Measurements from ENCODE around the gene INHBB. TPM values are rescaled to one million over a fixed set of nuclear protein-coding genes. Genes with fewer than 3 reads are reported as not detected.

Gene INHBB
- total and polyA plus RNA-seq, 7 donors = 0.60 to 1.8 (median 1.2) TPM; not detected in 1

- H3K27ac ChIP-seq = no peak overlapping the region
- TF ChIP-seq POLR2AphosphoS5 (IDR thresholded peaks at IDR 0.05) = no peak
- no peak for TF ChIP-seq POLR2A (IDR thresholded peaks at IDR 0.05)
- no peak for TF ChIP-seq CTCF (IDR thresholded peaks at IDR 0.05)
- no peak for TF ChIP-seq EP300 (IDR thresholded peaks at IDR 0.05)
- H3K4me3 ChIP-seq = no peak overlapping the region
- H3K27me3 ChIP-seq = peaks cover 0 to 5% (median 0%) of the 10 kb centered on the region in 3 donors
- H3K4me1 ChIP-seq = no peaks in the 10 kb centered on the region
- DNase-seq = no peak
- H3K36me3 ChIP-seq = no peaks in the 10 kb centered on the region
- intact Hi-C loops (cut with DNase I) = no loop called here
- WGBS, 2 donors = 69 to 72% methylated on average over 24 of the region's 24 CpGs
- peaks cover 0 to 1% (median 0%) of the 10 kb centered on the region in 4 donors for H3K9me3 ChIP-seq
Observed at GRCh38 chr2:120330946-120331822, 14.8 kb upstream of the INHBB start.

GRCh38 chr2:120331903-120332302 is 14.0 kb upstream of the INHBB start:
- peaks cover 0 to 5% (median 0%) of the 10 kb centered on the region in 3 donors for H3K27me3 ChIP-seq
- TF ChIP-seq POLR2AphosphoS5 (IDR thresholded peaks at IDR 0.05) (no peak), CTCF (IDR thresholded peaks at IDR 0.05) (no peak), POLR2A (IDR thresholded peaks at IDR 0.05) (no peak), EP300 (IDR thresholded peaks at IDR 0.05) (no peak)
- no peaks in the 10 kb centered on the region for H3K4me1 ChIP-seq
- 10 to 58% methylated on average over 4 of the region's 4 CpGs for WGBS, 2 donors
- no peak overlapping the region for H3K27ac ChIP-seq
- DNase-seq = no peak
- no peaks in the 10 kb centered on the region for H3K36me3 ChIP-seq
- intact Hi-C loops (cut with DNase I) = no loop called here
- H3K9me3 ChIP-seq = peaks cover 0 to 1% (median 0%) of the 10 kb centered on the region in 4 donors
- H3K4me3 ChIP-seq = no peak overlapping the region

DNA sequence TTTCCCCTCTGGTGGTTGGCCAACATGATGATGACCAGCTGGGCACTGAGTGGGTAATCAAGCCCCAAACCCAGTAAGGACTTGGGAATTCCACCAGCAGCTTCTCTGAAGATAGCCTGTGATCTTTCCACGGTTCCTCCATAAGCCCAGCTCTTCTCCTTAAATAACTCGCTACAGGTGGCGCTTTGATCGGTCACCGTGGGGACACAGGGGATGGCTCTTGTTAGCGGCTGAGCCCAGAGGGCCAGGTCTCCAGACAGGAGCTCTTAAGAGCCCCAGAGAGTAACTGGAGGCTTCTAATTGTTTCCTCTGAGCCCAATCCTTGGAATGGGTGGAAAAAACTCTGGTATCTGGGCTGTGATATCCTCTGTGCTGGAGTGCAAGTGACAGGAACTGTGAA is 13.6 kb upstream of the INHBB start:
- Histone ChIP-seq H3K4me1 (no peaks in the 10 kb centered on the region), H3K36me3 (no peaks in the 10 kb centered on the region), H3K27ac (no peak overlapping the region), H3K4me3 (no peak overlapping the region), H3K27me3 (peaks cover 0 to 5% (median 0%) of the 10 kb centered on the region in 3 donors), H3K9me3 (peaks cover 0 to 1% (median 0%) of the 10 kb centered on the region in 4 donors)
- DNase-seq = no peak
- intact Hi-C loops (cut with DNase I) = no loop called here
- TF ChIP-seq POLR2A (IDR thresholded peaks at IDR 0.05) = no peak
- no peak for TF ChIP-seq EP300 (IDR thresholded peaks at IDR 0.05)
- TF ChIP-seq POLR2AphosphoS5 (IDR thresholded peaks at IDR 0.05) = no peak
- TF ChIP-seq CTCF (IDR thresholded peaks at IDR 0.05) = no peak
- 88 to 92% methylated on average over 6 of the region's 6 CpGs for WGBS, 2 donors

- Histone ChIP-seq H3K9me3 (peaks cover 0 to 1% (median 0%) of the 10 kb centered on the region in 4 donors), H3K4me3 (no peak overlapping the region), H3K27me3 (peaks cover 0 to 16% (median 0%) of the 10 kb centered on the region in 3 donors), H3K36me3 (no peaks in the 10 kb centered on the region), H3K27ac (no peak overlapping the region), H3K4me1 (no peaks in the 10 kb centered on the region)
- WGBS, 2 donors = 99 to 100% methylated on average over 1 of the region's 1 CpG
- TF ChIP-seq POLR2AphosphoS5 (IDR thresholded peaks at IDR 0.05) (no peak), CTCF (IDR thresholded peaks at IDR 0.05) (no peak), POLR2A (IDR thresholded peaks at IDR 0.05) (no peak), EP300 (IDR thresholded peaks at IDR 0.05) (no peak)
- no peak for DNase-seq
- intact Hi-C loops (cut with DNase I) = no loop called here
Observed at GRCh38 chr2:120334068-120334467, 11.9 kb upstream of the INHBB start.
